Heart right ventricle (tissue), 16 donors: ENCODE results near the gene LRG1. TPM values are rescaled to one million over a fixed set of nuclear protein-coding genes. Genes with fewer than 3 reads are reported as not detected.

Source experiments
- ATAC-seq, 8 donors: fragments of 200-7000 bp; cut with Tn5 transposase; one replicate each; pipeline ENCODE4 v1.9.1; 2020; ENCODE audit warnings: mild to moderate bottlenecking in 8 of 8, moderate library complexity in 8 of 8, moderate number of reproducible peaks in 1 of 8
- DNase-seq, 2 donors: peaks; one replicate each; pipeline ENCODE4 v3.0.0-alpha.2; 2020
- H3K27ac ChIP-seq, 10 donors: fragments of 200-600 bp; sonication (generic) in 2 of 10; one replicate each; pipeline versions ENCODE4 v1.5.0 to v1.8.0; 2020 to 2022; ENCODE audit warnings: mild to moderate bottlenecking in 3 of 10
- H3K27me3 ChIP-seq, 7 donors: fragments of 200-600 bp; one replicate each; pipeline ENCODE4 v1.8.0; 2021 to 2022; ENCODE audit warnings: mild to moderate bottlenecking in 2 of 7
- H3K36me3 ChIP-seq, 9 donors: fragments of 200-600 bp; sonication (generic) in 1 of 9; one replicate each; pipeline versions ENCODE4 v1.5.0 to v1.8.0; 2020 to 2022; ENCODE audit warnings: mild to moderate bottlenecking in 2 of 9
- H3K4me1 ChIP-seq, 9 donors: fragments of 200-600 bp; sonication (generic) in 1 of 9; one replicate each; pipeline versions ENCODE4 v1.5.0 to v1.8.0; 2020 to 2022; ENCODE audit warnings: mild to moderate bottlenecking in 4 of 9
- H3K4me3 ChIP-seq, 10 donors: fragments of 200-600 bp; sonication (generic) in 2 of 10; one replicate each; pipeline versions ENCODE4 v1.5.0 to v1.8.0; 2020 to 2022; ENCODE audit warnings: mild to moderate bottlenecking in 7 of 10, moderate library complexity in 2 of 10
- H3K9me3 ChIP-seq, 11 donors: fragments of 200-600 bp in 10 of 11; sonication (generic) in 2 of 11; one replicate each; pipeline versions ENCODE4 v1.5.0 to v1.8.0; 2013 to 2022; ENCODE audit warnings: mild to moderate bottlenecking in 2 of 11, control low read depth in 1 of 11, moderate library complexity in 1 of 11
- CTCF ChIP-seq, 9 donors: fragments of 200-600 bp; sonication (generic) in 2 of 9; IDR thresholded peaks; one replicate each; pipeline versions ENCODE4 v1.5.0 to v1.8.0; 2021 to 2022; ENCODE audit warnings: antibody characterized with exemption in 9 of 9, mild to moderate bottlenecking in 5 of 9, moderate library complexity in 1 of 9
- WGBS, 2 donors: extraction: QIAGEN DNeasy Blood & Tissue Kit; methylation state at CpG; one replicate each; pipeline ENCODE4 v1.1.7; 2013; ENCODE audit warnings: inconsistent platforms in 1 of 2; 5-methylcytosine and 5-hydroxymethylcytosine counted together
- intact Hi-C, 10 donors: fragments of 100-400 bp; cut with DNase I; formaldehyde crosslinking; loops; one replicate each; pipeline versions ENCODE4 v1.11.1 to v1.14.2; 2022
- polyA plus RNA-seq, 2 donors: library from polyadenylated mRNA; stranded (reverse); fragments of 200-250 nt; gene quantifications; one replicate each; pipeline ENCODE4 v1.2.3, GENCODE V29; 2013
- total RNA-seq, 10 donors: library from RNA; stranded (reverse); fragmentation: NEBNext Ultra II Directional in 3 of 10; extraction: Animal tissue kit (Norgen Biotek cat#: 25700) in 3 of 10; gene quantifications; one replicate each; pipeline versions ENCODE4 v1.2.1 to v1.2.4, GENCODE V29; 2021 to 2023
- donor health status: Arrhythmogenic right ventricular cardiomyopathy.
- donor health status: ischemic (EF 13 %, LVEDD 7.1; RV severe dilation, severe dysfunction).
- donor health status: healthy with polysubstance abuse.
- donor health status: DM: no; HTN: yes; CAD: no.
- donor health status: DM: no; HTN: no; CAD: no.
- donor health status: ischemic (EF 25% LVEDD 6.9; RV normal size, moderate dysfunction).
- donor health status: ischemic (EF 25% LVEDD 5.7; RV mildly dilated, moderate dysfunction).
- donor health status: healthy.
- donor health status: DM: yes; HTN: yes; CAD: no.
- donor health status: Ischemic cardiomyopathy.
- donor health status: ischemic (EF 35%, LVEDD 5.7; RV mildly dilated, moderate dysfunction).
- donor health status: nonischemic (EF 11% LVEDD 7.7; RV severe dilation, severe dysfunction).
- donor health status: DM: yes; HTN: yes; CAD: no.
- donor health status: PGD.
- donor health status: ischemic (EF 29% LVEDD 5.4; RV normal size, mild dysfunction).
- donor health status: nonischemic (EF 23%, LVEDD 6.1; RV moderate dilation, normal function).

The LRG1 gene
- total and polyA plus RNA-seq, 12 donors: 0.06 to 1.3 (median 0.29) TPM

- Histone ChIP-seq H3K9me3 (no peaks in the 10 kb centered on the region), H3K27ac (no peak overlapping the region), H3K4me3 (no peak overlapping the region), H3K4me1 (no peaks in the 10 kb centered on the region), H3K27me3 (no peaks in the 10 kb centered on the region), H3K36me3 (peaks cover 0 to 100% (median 52%) of the 10 kb centered on the region in 9 donors)
- ATAC-seq: no peak
- no peak for DNase-seq
- intact Hi-C loops: no loop called here
- no peak for TF ChIP-seq CTCF (IDR thresholded peaks at IDR 0.05)
- 96% methylated on average over 23 of the region's 23 CpGs for WGBS, 2 donors
These were observed 40.5 kb downstream of the LRG1 start for GRCh38 chr19:4499318-4499717.

GRCh38 chr19:4498694-4499093 is 41.1 kb downstream of the LRG1 start:
- DNase-seq (no peak), ATAC-seq (no peak)
- intact Hi-C loops: no loop called here
- H3K27ac ChIP-seq: no peak overlapping the region
- H3K9me3 ChIP-seq: no peaks in the 10 kb centered on the region
- H3K4me1 ChIP-seq: no peaks in the 10 kb centered on the region
- WGBS, 2 donors: 94 to 97% methylated on average over 12 of the region's 12 CpGs
- TF ChIP-seq CTCF (IDR thresholded peaks at IDR 0.05): no peak
- peaks cover 0 to 100% (median 53%) of the 10 kb centered on the region in 9 donors for H3K36me3 ChIP-seq
- H3K27me3 ChIP-seq: no peaks in the 10 kb centered on the region
- H3K4me3 ChIP-seq: no peak overlapping the region

- Histone ChIP-seq H3K4me3 (no peak overlapping the region), H3K4me1 (no peaks in the 10 kb centered on the region), H3K36me3 (peaks cover 0 to 97% (median 50%) of the 10 kb centered on the region in 9 donors), H3K27me3 (no peaks in the 10 kb centered on the region), H3K27ac (no peak overlapping the region), H3K9me3 (no peaks in the 10 kb centered on the region)
- DNase-seq (no peak), ATAC-seq (no peak)
- no peak for TF ChIP-seq CTCF (IDR thresholded peaks at IDR 0.05)
- intact Hi-C loops: no loop called here
- 91% methylated on average over 25 of the region's 25 CpGs for WGBS, 2 donors
These were observed 42.0 kb downstream of the LRG1 start for GRCh38 chr19:4497770-4498389.

- WGBS, 2 donors: 89 to 90% methylated on average over 18 of the region's 18 CpGs
- no peaks in the 10 kb centered on the region for H3K9me3 ChIP-seq
- H3K27ac ChIP-seq: no peak overlapping the region
- no peaks in the 10 kb centered on the region for H3K27me3 ChIP-seq
- no peak overlapping the region for H3K4me3 ChIP-seq
- DNase-seq (no peak), ATAC-seq (no peak)
- intact Hi-C loops: no loop called here
- no peaks in the 10 kb centered on the region for H3K4me1 ChIP-seq
- H3K36me3 ChIP-seq: peaks cover 0 to 91% (median 51%) of the 10 kb centered on the region in 9 donors
- TF ChIP-seq CTCF (IDR thresholded peaks at IDR 0.05): no peak
These were observed 43.5 kb downstream of the LRG1 start for GRCh38 chr19:4496304-4496703.
